SK-N-SH treated with all-trans-retinoic acid at 6 μM for 48 hours (cell line): ENCODE results near the gene ZBTB38.
A peak's percentile ranks its signal among the peaks of the same experiment; 100 is the strongest.

Experiments used
- ATAC-seq: fragments of 200-7000 bp; cut with Tn5 transposase; 3 replicates; pipeline ENCODE4 v1.9.1; 2020; ENCODE audit warnings: mild to moderate bottlenecking, moderate library complexity
- ARNTL ChIP-seq: fragments of 450-650 bp; formaldehyde crosslinking; IDR thresholded peaks from 2 replicates; pipeline ENCODE4 v1.5.0; 2020; ENCODE audit warnings: low read depth, mild to moderate bottlenecking, moderate library complexity, borderline replicate concordance
- BACH2 ChIP-seq: fragments of 250-450 bp; sonication (Bioruptor Pico); IDR thresholded peaks from 2 replicates; pipeline ENCODE4 v1.9.0; 2021; ENCODE audit warnings: mild to moderate bottlenecking, borderline replicate concordance
- CREB5 ChIP-seq: fragments of 250-450 bp; sonication (Bioruptor Pico); IDR thresholded peaks from 2 replicates; pipeline ENCODE4 v1.5.1; 2020; ENCODE audit warnings: low read depth, mild to moderate bottlenecking, moderate library complexity
- CSRNP3 ChIP-seq: fragments of 250-450 bp; sonication (Bioruptor Pico); IDR thresholded peaks from 2 replicates; pipeline ENCODE4 v1.5.1; 2021; ENCODE audit warnings: mild to moderate bottlenecking, moderate library complexity
- ESRRG ChIP-seq: fragments of 250-450 bp; sonication (Bioruptor Pico); IDR thresholded peaks from 2 replicates; pipeline ENCODE4 v1.6.1; 2021; ENCODE audit warnings: mild to moderate bottlenecking
- GLIS3 ChIP-seq: fragments of 250-450 bp; sonication (Bioruptor Pico); IDR thresholded peaks from 2 replicates; pipeline ENCODE4 v1.5.0; 2020; ENCODE audit warnings: mild to moderate bottlenecking, moderate library complexity
- ISL1 ChIP-seq: fragments of 250-450 bp; sonication (Bioruptor Pico); IDR thresholded peaks from 2 replicates; pipeline ENCODE4 v2.1.2; 2022; ENCODE audit warnings: mild to moderate bottlenecking, moderate library complexity
- OSR1 ChIP-seq: fragments of 250-450 bp; sonication (Bioruptor Pico); IDR thresholded peaks from 2 replicates; pipeline ENCODE4 v1.8.0; 2022; ENCODE audit warnings: moderate library complexity, mild to moderate bottlenecking, inconsistent platforms
- PATZ1 ChIP-seq: fragments of 250-450 bp; sonication (Bioruptor Pico); IDR thresholded peaks from 2 replicates; pipeline ENCODE4 v1.8.0; 2020; ENCODE audit warnings: mild to moderate bottlenecking, moderate library complexity, borderline replicate concordance
- POU6F1 ChIP-seq: fragments of 250-450 bp; sonication (Bioruptor Pico); IDR thresholded peaks from 2 replicates; pipeline ENCODE4 v1.8.0; 2021; ENCODE audit warnings: low read depth, mild to moderate bottlenecking, moderate library complexity, borderline replicate concordance
- PPARA ChIP-seq: fragments of 250-450 bp; sonication (Bioruptor Pico); IDR thresholded peaks from 2 replicates; pipeline ENCODE4 v1.5.0; 2020; ENCODE audit warnings: mild to moderate bottlenecking, borderline replicate concordance
- SNAI2 ChIP-seq: fragments of 250-450 bp; sonication (Bioruptor Pico); IDR thresholded peaks from 2 replicates; pipeline ENCODE4 v1.5.0; 2020; ENCODE audit warnings: mild to moderate bottlenecking, moderate library complexity
- TCF4 ChIP-seq: fragments of 250-450 bp; sonication (Bioruptor Pico); IDR thresholded peaks from 2 replicates; pipeline ENCODE4 v1.8.0; 2021; ENCODE audit warnings: mild to moderate bottlenecking, moderate library complexity, borderline replicate concordance
- TOX ChIP-seq: fragments of 250-450 bp; sonication (Bioruptor Pico); IDR thresholded peaks from 2 replicates; pipeline ENCODE4 v1.8.0; 2021; ENCODE audit warnings: mild to moderate bottlenecking, moderate library complexity, borderline replicate concordance
- ZC3H10 ChIP-seq: fragments of 250-450 bp; sonication (Bioruptor Pico); IDR thresholded peaks from 2 replicates; pipeline ENCODE4 v1.5.1; 2021; ENCODE audit warnings: mild to moderate bottlenecking, moderate library complexity
- ZFP3 ChIP-seq: fragments of 250-450 bp; sonication (Bioruptor Pico); IDR thresholded peaks from 2 replicates; pipeline ENCODE4 v1.5.0; 2020; ENCODE audit warnings: mild to moderate bottlenecking, moderate library complexity
- ZNF565 ChIP-seq: fragments of 450-650 bp; formaldehyde crosslinking; conservative IDR thresholded peaks from 2 replicates; pipeline ENCODE4 v1.5.0; 2020; ENCODE audit warnings: low read depth, mild to moderate bottlenecking, moderate library complexity
- ZNF70 ChIP-seq: fragments of 450-650 bp; formaldehyde crosslinking; IDR thresholded peaks from 2 replicates; pipeline ENCODE4 v1.5.0; 2020; ENCODE audit warnings: mild to moderate bottlenecking, moderate library complexity
- ZNF8 ChIP-seq: fragments of 450-650 bp; formaldehyde crosslinking; IDR thresholded peaks from 2 replicates; pipeline ENCODE4 v1.5.0; 2020; ENCODE audit warnings: mild to moderate bottlenecking, moderate library complexity

Gene ZBTB38

GRCh38 chr3:141410846-141411245 lies 42.5 kb downstream of the ZBTB38 start (continued):
- TF ChIP-seq CREB5 (CRISPR knock-in tag) (no peak), ZNF70 (no peak), ISL1 (no peak), ESRRG (CRISPR knock-in tag) (no peak), SNAI2 (CRISPR knock-in tag) (no peak), ZNF565 (no peak)

GRCh38 chr3:141411251-141411771 lies 43.0 kb downstream of the ZBTB38 start:
- no peak for TF ChIP-seq ISL1
- TF ChIP-seq CSRNP3 (CRISPR knock-in tag) = no peak
- TF ChIP-seq ARNTL (CRISPR knock-in tag) = no peak
- TF ChIP-seq BACH2 = no peak
- no peak for TF ChIP-seq CREB5 (CRISPR knock-in tag)
- TF ChIP-seq OSR1 (CRISPR knock-in tag) = no peak
- no peak for TF ChIP-seq GLIS3 (CRISPR knock-in tag)
- TF ChIP-seq, all 23 proteins: peak for 0
- no peak for ATAC-seq

GRCh38 chr3:141412087-141412935 lies 44.0 kb downstream of the ZBTB38 start:
- 0 out of 3 replicates have a peak, but pooled peaks have one; percentile 4 for ATAC-seq
- TF ChIP-seq ZC3H10 (CRISPR knock-in tag) (no peak), ESRRG (CRISPR knock-in tag) (no peak), POU6F1 (CRISPR knock-in tag) (no peak), ZNF8 (CRISPR knock-in tag) (no peak), BACH2 (no peak), TCF4 (CRISPR knock-in tag) (no peak), TOX (CRISPR knock-in tag) (no peak), CREB5 (CRISPR knock-in tag) (no peak)
- TF ChIP-seq, all 23 proteins: peak for 0

GRCh38 chr3:141412936-141413354 lies 44.6 kb downstream of the ZBTB38 start:
- no peak for ATAC-seq
- no peak for TF ChIP-seq OSR1 (CRISPR knock-in tag)

GRCh38 chr3:141413391-141413790 lies 45.1 kb downstream of the ZBTB38 start:
- no peak for TF ChIP-seq GLIS3 (CRISPR knock-in tag)
- TF ChIP-seq CREB5 (CRISPR knock-in tag) = no peak
- TF ChIP-seq PPARA = no peak
- no peak for TF ChIP-seq ARNTL (CRISPR knock-in tag)
- TF ChIP-seq PATZ1 = no peak
- no peak for TF ChIP-seq ESRRG (CRISPR knock-in tag)
- TF ChIP-seq SNAI2 (CRISPR knock-in tag) = no peak
- no peak for TF ChIP-seq CSRNP3 (CRISPR knock-in tag)
- no peak for TF ChIP-seq ZNF8 (CRISPR knock-in tag)
- TF ChIP-seq ZC3H10 (CRISPR knock-in tag) = no peak
- no peak for TF ChIP-seq ZFP3 (CRISPR knock-in tag)
- no peak for TF ChIP-seq ZNF70
- ATAC-seq = no peak
